GM04504 (cell line): ENCODE results near the gene ACO2.
A peak's percentile ranks its signal among the peaks of the same experiment; 100 is the strongest.

Experiments used
- DNase-seq: peaks from one replicate; pipeline ENCODE4 v3.0.0-alpha.2; 2012; ENCODE audit warnings: low read depth

ACO2 gene

DNA sequence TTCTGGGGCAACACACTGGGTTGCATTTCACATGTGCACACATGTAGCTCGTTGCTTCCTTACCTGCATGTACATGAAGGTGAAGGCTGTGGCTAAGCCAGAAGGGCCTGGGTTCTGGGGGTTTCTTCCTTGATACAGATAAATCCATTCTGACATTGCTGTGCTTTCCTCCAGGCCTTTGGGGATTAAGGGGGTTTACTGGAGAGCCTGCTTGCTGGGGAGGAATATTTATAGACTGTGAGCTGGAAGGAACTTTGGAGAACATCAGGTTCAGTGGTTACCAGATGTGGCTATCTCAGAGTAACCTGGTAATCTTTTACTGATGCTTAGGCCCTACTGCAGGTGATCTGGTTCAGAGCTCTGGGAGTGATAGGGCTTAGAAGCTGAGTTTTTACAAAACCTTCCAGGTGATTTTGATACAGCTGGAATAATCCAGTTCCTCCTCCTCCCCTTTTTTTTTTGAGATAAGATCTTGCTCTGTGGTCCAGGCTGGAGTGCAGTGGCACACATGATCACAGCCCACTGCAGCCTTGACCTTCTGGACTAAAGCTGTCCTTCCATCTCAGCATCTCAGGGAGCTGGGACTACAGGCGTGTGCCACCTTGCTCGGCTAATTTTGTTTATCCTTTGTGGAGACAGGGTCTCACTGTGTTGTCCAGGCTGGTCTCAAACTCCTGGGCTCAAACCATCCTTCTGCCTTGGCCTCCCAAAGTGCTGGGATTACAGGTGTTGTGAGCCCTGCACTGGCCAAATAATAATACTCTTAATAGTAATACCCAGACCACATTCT lies 19.9 kb downstream of the ACO2 start:
- no peak for DNase-seq

DNA sequence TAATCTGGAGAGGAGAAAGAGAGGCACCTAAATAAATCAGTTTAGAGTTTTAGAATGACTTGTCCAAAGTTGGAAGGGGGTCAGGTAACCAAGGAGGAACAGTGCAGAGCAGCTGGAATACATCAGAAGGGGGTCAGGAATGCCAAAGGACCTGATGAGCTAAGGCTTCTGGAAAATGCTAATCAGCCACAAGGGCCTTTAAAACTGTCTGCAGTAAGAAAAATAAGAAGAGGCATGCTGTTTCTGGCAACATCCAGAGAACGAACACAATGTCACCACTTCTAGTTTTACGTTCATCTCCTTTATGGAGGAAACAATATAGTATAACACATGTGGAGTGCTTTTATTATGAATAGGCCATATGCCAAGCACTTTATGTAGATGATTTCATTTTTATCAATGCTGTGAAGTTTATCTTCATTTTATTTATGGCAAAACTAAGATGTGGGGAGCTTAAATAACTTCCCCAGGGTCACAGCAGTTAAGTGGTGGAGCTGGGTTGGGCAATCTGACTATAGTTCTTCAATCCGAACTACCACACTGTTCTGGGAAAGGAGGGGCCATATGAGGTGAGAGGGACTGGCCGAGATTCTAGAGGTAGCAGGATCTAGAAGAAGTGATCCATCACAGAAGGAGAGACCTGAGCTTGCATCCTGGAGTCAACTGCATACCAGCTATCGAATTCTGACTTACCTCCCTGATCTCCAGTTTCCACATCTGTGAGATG lies 22.6 kb downstream of the ACO2 start:
- DNase-seq = no peak

GRCh38 chr22:41498303-41498835 lies 29.5 kb downstream of the ACO2 start:
- no peak for DNase-seq

- DNase-seq = no peak
Observed at GRCh38 chr22:41499624-41500280, 30.8 kb downstream of the ACO2 start.

GRCh38 chr22:41500303-41500702 lies 31.4 kb downstream of the ACO2 start:
- DNase-seq = no peak

GRCh38 chr22:41501209-41501608 lies 32.3 kb downstream of the ACO2 start:
- no peak for DNase-seq

DNA sequence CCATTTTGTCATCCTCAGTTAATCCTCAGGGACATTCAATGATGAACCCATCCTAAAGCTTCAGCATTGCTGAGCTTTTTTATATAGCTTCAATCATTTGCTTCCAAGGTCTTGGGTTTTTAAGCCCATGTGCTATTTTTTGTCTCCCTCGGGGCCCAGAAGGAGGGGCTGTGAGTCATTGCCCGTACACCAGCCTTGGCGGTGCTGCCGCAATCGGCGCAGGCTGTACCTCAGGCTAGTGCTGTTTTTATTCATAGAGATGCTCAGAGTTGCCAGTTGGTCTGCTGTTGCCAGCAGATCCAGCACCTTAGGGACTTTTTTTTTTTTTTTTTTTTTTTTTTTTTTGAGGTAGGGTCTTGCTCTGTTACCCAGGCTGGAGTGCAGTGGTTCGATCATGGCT lies 35.5 kb downstream of the ACO2 start:
- DNase-seq = no peak

DNA sequence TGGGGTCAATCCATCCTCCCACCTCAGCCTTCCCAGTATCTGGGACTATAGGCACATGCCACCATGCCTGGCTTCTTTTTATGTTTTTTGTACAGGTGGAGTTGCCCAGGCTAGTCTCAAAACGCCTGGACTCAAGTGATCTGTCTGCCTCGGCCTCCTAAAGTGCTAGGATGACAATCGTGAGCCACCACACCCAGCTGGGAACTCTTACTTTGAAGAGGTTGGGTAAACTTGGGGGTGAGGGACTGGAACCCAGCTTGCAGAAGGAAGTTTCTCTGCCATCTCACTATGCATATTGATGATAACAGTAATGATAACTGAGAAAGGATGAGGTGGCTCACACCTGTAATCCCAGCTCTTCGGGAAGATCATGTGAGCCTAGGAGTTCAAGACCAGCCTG lies 35.9 kb downstream of the ACO2 start:
- no peak for DNase-seq

DNA sequence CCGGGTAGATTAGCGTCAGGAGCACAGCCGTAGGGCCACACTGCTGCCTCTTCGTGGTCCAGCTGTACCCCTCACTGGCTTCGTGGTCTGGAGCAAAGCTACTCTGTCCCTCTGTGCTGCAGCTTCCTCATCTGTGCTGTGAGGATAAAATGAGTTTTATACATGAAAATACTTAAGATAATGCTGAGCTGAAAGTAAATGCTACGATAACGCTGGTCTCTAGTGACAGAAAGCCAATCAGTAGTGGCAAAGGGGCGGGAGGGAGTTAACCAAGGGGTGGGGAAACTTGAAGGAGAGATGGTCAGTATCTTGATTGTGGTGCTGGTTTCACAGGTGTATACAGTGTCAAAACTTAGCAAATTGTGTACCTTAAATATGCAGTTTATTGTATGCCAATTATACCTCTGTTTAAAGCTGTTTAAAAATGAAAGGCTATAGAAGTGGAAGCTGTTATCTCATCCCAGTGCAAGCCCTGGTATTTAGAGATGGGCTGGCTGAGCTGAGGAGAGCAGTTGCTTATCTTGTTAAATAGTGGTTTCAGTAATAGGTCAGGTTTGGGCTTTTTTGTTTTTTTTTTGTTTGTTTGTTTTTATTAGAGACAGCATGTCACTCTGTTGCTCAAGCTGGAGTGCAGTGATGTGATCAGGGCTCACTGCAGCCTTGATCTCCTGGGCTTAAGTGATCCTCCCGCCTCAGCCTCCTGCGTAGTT lies 36.7 kb downstream of the ACO2 start:
- no peak for DNase-seq

DNA sequence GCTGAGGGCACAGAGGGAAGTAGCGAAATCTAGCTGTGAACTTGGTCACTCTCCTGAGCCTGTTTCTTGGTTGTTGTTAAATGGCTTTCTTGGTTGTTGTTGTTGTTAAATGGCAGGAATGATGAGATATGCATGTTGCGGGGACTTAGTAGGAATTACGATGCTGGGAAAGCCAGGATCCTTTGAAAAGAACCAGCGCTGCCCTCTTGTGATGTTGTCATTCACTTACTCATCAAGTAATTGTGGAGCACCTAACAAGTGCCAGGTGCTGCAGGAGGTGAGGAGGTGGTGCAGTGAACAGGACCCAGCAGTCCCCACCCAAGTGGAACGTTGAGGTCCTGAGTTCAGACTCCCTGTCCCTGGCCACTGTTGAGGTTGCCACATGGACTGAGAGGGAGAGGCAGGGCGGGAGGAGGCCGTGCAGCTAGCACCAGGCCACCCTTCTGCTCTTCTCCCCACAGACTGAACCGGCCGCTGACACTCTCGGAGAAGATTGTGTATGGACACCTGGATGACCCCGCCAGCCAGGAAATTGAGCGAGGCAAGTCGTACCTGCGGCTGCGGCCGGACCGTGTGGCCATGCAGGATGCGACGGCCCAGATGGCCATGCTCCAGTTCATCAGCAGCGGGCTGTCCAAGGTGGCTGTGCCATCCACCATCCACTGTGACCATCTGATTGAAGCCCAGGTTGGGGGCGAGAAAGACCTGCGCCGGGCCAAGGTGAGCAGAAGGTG lies 38.6 kb downstream of the ACO2 start:
- no peak for DNase-seq

DNA sequence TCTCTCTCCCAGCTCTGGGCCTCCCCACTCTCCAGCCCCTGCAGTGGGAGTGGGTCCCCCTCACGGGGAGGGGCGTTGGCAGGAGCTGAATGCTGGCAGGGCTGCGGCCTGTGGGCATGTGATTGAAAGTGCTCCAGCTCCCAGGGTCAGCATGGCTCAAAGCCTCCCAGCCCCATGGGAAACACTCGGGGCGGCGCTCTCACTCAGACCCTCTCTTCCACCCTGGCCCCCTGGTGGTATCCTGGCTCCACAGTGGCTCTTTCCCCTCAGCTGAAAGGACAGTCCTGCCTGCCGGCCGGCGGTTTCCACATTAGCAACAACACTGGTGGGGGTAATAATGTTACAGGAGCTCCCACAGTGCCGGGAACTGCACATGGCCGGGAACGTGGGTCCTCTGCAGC lies 39.9 kb downstream of the ACO2 start:
- DNase-seq = no peak

- DNase-seq = no peak
Observed at GRCh38 chr22:41511521-41511968, 42.6 kb downstream of the ACO2 start.

DNA sequence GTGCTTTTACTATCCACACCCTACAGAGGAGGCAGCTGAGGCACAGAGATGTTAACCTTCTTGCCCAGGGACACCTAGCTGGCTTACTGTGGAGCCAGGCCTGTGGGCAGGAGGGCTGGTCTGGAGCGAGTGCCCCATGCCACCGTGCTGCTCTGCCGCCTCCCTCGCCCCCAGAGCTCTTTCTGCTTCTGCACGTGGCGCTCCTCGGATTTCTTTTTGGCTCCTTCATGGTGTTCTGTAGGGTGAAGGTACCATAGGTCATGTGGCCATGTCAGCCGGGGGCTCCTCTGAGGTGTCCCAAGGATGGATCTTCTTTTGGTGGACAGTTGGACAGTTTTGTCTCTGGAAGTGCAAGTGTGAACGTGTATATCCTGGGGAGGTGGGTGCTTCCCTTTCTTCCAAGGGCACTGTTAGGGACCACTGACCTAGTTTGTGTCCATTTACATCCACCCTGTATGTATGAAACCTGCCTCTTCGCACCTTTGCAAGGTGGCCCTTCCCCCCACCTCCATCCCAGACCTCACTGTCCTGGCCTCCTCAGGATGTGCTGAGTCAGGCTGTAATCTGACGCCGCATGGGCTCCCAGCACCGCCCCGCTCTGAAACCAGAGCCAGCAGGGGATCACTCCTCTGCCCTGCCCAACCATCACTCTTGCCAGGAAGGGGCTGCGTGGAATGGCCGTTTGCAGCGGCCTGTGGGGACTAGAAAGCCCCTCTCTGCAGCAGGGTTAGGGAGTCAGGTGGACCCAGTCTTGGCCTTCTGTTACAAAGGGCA lies 43.7 kb downstream of the ACO2 start:
- no peak for DNase-seq

DNA sequence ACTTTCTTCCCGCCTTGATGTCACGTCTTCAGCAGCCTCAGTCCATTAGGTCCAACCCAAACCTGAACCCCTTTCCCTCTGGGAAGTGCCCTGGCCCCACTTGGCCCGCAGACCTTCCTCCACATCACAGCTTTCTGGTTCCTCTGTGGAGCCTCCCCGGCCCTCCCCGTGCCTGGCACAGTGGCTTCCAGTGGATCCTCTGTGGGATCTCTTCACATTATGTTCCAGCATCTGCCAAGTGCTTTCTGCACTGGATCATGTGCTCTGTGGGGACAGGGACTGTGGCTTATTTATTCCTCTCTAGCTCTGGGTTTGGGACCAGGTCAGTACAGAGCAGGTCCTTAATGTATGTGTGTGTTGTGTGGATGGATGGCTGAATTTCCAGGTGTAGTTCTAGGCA lies 44.5 kb downstream of the ACO2 start:
- no peak for DNase-seq

DNA sequence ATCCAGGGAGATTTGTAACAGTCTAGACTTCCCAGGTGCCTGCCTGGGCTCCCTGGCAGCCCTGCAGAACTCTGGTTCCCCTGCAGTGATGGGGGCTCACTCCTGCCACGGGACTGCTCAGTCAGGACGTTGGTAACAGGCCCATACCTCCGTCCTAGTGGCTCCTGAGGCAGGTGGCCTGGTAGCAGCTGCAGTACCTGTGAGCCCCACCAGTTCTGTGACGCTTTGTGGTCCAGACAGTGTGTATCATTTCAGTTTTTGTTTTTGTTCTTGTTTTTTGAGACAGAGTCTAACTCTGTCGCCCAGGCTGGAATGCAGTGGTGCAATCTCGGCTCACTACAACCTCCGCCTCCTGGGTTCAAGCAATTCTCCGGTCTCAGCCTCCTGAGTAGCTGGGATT lies 47.5 kb downstream of the ACO2 start:
- no peak for DNase-seq

DNA sequence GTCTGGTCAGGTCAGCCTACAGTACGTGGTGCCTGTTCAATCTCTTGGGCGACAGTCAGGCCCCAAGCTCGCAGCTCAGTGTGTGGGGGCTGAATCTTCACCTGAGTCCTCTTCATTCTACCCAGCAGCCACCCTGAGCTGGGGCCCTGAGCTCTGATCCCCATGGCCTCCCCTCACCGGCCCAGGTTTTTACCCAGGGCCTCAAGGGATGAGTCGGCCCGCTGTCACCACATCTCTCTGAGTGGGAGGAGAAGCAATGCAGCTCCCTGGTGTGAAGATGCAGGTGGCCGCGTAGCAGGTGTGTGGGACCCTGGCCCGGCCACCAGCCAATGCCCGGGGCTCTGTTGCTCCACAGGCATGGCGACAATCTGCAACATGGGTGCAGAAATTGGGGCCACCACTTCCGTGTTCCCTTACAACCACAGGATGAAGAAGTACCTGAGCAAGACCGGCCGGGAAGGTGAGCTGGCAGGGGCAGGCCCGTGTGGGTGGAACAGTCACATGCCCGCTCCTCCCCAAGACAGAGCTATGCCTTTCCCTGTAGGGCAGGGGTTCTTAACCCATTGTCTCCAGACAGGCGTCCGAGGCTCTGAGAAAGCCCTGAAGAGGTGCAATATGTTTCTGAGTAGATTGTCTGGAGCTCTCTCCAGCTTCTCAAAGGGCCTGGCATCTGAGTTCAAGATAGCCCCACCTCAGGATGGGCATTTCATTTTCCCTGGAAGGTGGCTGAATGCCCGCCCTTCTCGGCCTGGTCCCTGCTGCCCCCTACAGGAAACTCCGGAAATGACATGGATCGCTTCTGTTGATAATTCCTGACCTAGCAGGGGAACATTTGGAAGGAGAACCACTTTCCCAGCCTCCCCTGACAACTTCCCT lies 48.5 kb downstream of the ACO2 start:
- peak; percentile 42 for DNase-seq

- no peak for DNase-seq
Observed at GRCh38 chr22:41518048-41518347, 49.1 kb downstream of the ACO2 start.

DNA sequence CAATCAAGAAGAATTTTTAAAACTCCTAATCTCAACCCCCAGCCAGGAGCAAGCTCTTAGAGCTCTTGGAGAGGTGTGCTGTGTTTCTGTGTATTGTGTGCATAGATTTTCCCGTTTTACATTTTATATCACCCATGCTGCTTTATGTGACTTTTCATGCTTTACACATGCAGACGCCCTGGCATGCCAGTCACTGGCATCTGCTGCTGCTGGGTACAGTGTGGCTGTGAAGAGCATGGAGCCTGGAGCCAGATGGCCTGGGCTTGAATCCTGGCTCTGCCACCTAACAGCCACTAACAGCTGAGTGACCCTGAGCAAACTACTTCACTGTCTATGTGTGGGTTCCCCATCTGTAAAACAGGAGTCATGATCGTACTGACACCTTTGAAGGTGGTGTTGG lies 52.2 kb downstream of the ACO2 start:
- no peak for DNase-seq

DNA sequence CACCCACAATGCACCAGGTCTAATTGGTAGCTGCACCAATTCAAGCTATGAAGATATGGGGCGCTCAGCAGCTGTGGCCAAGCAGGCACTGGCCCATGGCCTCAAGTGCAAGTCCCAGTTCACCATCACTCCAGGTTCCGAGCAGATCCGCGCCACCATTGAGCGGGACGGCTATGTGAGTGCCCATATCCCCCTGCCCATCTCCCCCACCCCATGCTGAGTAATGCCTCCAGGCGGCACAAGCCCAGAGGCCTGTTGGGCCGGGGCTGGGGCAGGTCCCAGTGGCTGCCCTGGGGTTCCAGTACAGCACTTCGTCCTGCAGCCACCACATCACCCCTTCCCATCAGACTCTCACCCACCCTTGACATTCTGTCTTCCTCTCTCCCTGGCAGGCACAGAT lies 53.9 kb downstream of the ACO2 start:
- no peak for DNase-seq
